ENCODE results near the gene NRIP1. TPM values are rescaled to one million over a fixed set of nuclear protein-coding genes. Genes with fewer than 3 reads are reported as not detected.

Gene NRIP1
- total and polyA plus RNA-seq, 2 of the 8 experiments (the other 6 are each of a cell fraction or from before 2014, with no cell fraction given) = 1.5 to 9.3 TPM

- TF ChIP-seq ATF2 (IDR thresholded peaks at IDR 0.05; ENCODE audit: low read length) = no peak
Measured at GRCh38 chr21:15097580-15097979, 32.8 kb upstream of the NRIP1 start (continued).
